ENCODE results near the gene MT2A. TPM values are rescaled to one million over a fixed set of nuclear protein-coding genes. Genes with fewer than 3 reads are reported as not detected.
A peak's percentile ranks its signal among the peaks of the same experiment; 100 is the strongest.
"Not testable (repeated sequence)": the region's sequence is repeated elsewhere in the genome, so short reads cannot be mapped to it uniquely, and the experiment has no call there.

Gene MT2A
- total RNA-seq, 4 donors from 2014 or later = 27.0 to 528 (median 116) TPM

DNA sequence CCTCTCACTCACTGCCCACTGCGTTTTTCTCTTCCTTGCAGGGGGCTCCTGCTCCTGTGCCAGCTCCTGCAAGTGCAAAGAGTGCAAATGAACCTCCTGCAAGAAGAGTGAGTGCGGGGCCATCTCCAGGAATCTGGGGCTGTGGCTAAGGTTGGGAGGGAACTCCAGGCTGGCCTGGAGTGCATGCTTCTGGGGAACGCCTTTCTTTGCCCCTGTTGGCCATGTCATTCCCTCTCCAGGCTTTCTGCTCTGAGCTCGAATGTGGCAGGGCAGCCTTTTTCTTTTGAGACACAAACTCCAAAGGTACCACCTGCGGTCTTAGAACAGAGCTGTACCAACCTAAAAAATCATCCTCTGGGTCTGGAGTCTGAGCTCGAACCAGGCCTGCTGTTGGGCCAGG, 9.8 kb downstream of the MT2A start:
- no peaks in the 10 kb centered on the region for H3K9me3 ChIP-seq
- H3K36me3 ChIP-seq = no peaks in the 10 kb centered on the region
- peak overlapping the region in 2 of 4 donors; percentile 65 to 68 for H3K27ac ChIP-seq (replicated peaks in 1 of 4)
- TF ChIP-seq, protein P1, sequence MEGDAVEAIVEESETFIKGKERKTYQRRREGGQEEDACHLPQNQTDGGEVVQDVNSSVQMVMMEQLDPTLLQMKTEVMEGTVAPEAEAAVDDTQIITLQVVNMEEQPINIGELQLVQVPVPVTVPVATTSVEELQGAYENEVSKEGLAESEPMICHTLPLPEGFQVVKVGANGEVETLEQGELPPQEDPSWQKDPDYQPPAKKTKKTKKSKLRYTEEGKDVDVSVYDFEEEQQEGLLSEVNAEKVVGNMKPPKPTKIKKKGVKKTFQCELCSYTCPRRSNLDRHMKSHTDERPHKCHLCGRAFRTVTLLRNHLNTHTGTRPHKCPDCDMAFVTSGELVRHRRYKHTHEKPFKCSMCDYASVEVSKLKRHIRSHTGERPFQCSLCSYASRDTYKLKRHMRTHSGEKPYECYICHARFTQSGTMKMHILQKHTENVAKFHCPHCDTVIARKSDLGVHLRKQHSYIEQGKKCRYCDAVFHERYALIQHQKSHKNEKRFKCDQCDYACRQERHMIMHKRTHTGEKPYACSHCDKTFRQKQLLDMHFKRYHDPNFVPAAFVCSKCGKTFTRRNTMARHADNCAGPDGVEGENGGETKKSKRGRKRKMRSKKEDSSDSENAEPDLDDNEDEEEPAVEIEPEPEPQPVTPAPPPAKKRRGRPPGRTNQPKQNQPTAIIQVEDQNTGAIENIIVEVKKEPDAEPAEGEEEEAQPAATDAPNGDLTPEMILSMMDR (IDR thresholded peaks at IDR 0.05) = no peak
- TF ChIP-seq POLR2A (IDR thresholded peaks at IDR 0.05; ENCODE audit: low read depth) (no peak), EP300 (IDR thresholded peaks at IDR 0.05) (no peak), POLR2AphosphoS5 (IDR thresholded peaks at IDR 0.05) (no peak)
- intact Hi-C loops (cut with DNase I) = no loop called here
- H3K4me1 ChIP-seq = peaks cover 15 to 28% (median 23%) of the 10 kb centered on the region in 4 donors
- peak overlapping the region in 1 of 4 donors; percentile 58 for H3K4me3 ChIP-seq
- H3K27me3 ChIP-seq = no peaks in the 10 kb centered on the region
- DNase-seq (ENCODE audit: extremely low spot score) = no peak
- WGBS = 86% methylated on average over 6 of the region's 6 CpGs

- Histone ChIP-seq H3K9me3 (no peaks in the 10 kb centered on the region), H3K27me3 (no peaks in the 10 kb centered on the region), H3K4me3 (no peak overlapping the region), H3K36me3 (no peaks in the 10 kb centered on the region), H3K4me1 (peaks cover 20 to 35% (median 26%) of the 10 kb centered on the region in 4 donors), H3K27ac (replicated peaks in 1 of 4) (no peak overlapping the region)
- 87% methylated on average over 7 of the region's 8 CpGs for WGBS
- TF ChIP-seq POLR2AphosphoS5 (IDR thresholded peaks at IDR 0.05) (no peak), POLR2A (IDR thresholded peaks at IDR 0.05; ENCODE audit: low read depth) (no peak), EP300 (IDR thresholded peaks at IDR 0.05) (no peak)
- TF ChIP-seq, protein P1 (IDR thresholded peaks at IDR 0.05) = no peak
- intact Hi-C loops (cut with DNase I) = loop anchor here (10.0 kb wide), 1 partner anchor 196 kb away; the partner anchor contains the start of gene AMFR
- DNase-seq (ENCODE audit: extremely low spot score) = no peak
Measured at GRCh38 chr16:56620339-56620897, 12.0 kb downstream of the MT2A start.

- Histone ChIP-seq H3K27ac (replicated peaks in 1 of 4) (peak overlapping the region in 3 of 4 donors; percentile 27 to 35 (median 27)), H3K4me1 (peaks cover 32 to 45% (median 35%) of the 10 kb centered on the region in 4 donors)
- H3K9me3 ChIP-seq; DNase-seq (ENCODE audit: extremely low spot score); H3K4me3 ChIP-seq; H3K36me3 ChIP-seq; H3K27me3 ChIP-seq: not testable (repeated sequence)
- intact Hi-C loops (cut with DNase I) = loop anchor here (10.0 kb wide), 1 partner anchor 197 kb away; the partner anchor contains the start of gene AMFR
- 80% methylated on average over 4 of the region's 4 CpGs for WGBS
Measured at GRCh38 chr16:56621665-56622445, 13.5 kb downstream of the MT2A start.

- H3K36me3 ChIP-seq; H3K27ac ChIP-seq (replicated peaks in 1 of 4); H3K9me3 ChIP-seq; DNase-seq (ENCODE audit: extremely low spot score); H3K4me3 ChIP-seq; H3K27me3 ChIP-seq: not testable (repeated sequence)
- 91% methylated on average over 5 of the region's 5 CpGs for WGBS
- intact Hi-C loops (cut with DNase I) = loop anchor here (10.0 kb wide), 1 partner anchor 198 kb away; the partner anchor contains the start of gene AMFR
- peaks cover 29 to 43% (median 30%) of the 10 kb centered on the region in 4 donors for H3K4me1 ChIP-seq
Measured at GRCh38 chr16:56623184-56623583, 14.8 kb downstream of the MT2A start.

GRCh38 chr16:56623637-56624036, 15.3 kb downstream of the MT2A start:
- Histone ChIP-seq H3K27ac (replicated peaks in 1 of 4) (no peak overlapping the region), H3K9me3 (no peaks in the 10 kb centered on the region), H3K36me3 (no peaks in the 10 kb centered on the region), H3K4me1 (peaks cover 24 to 40% (median 30%) of the 10 kb centered on the region in 4 donors), H3K4me3 (no peak overlapping the region), H3K27me3 (no peaks in the 10 kb centered on the region)
- intact Hi-C loops (cut with DNase I) = loop anchor here (2.0 to 10.0 kb wide), 2 partner anchors 15 to 199 kb away; partner anchors contain the start of genes AMFR and MT2A
- 97% methylated on average over 2 of the region's 2 CpGs for WGBS
- no peak for DNase-seq (ENCODE audit: extremely low spot score)
- TF ChIP-seq, protein P1 (IDR thresholded peaks at IDR 0.05) = no peak
- TF ChIP-seq EP300 (IDR thresholded peaks at IDR 0.05) (no peak), POLR2AphosphoS5 (IDR thresholded peaks at IDR 0.05) (no peak), POLR2A (IDR thresholded peaks at IDR 0.05; ENCODE audit: low read depth) (no peak)
